H1 (cell line): ENCODE measurements around the gene DYSF. TPM values are rescaled to one million over a fixed set of nuclear protein-coding genes. Genes with fewer than 3 reads are reported as not detected.

Experiments
- CTCF ChIA-PET: fragments of 300-600 bp; sonication (Branson Sonifier 250); formaldehyde crosslinking; loops from one replicate; lab custom pipeline; 2021; ENCODE audit not compliant: partially characterized antibody; lab: Charles Lee
- POLR2A ChIA-PET: fragments of 300-600 bp; sonication (Branson Sonifier 250); formaldehyde crosslinking; loops from one replicate; lab custom pipeline; 2021; ENCODE audit warnings: inconsistent platforms; ENCODE audit not compliant: partially characterized antibody; lab: Charles Lee
- DNase-seq, 2 experiments: peaks; one replicate each; pipeline versions ENCODE4 v3.0.0 to v3.0.0-alpha.2; 2010 to 2022; ENCODE audit warnings: low spot score in 2 of 2, low read depth in 1 of 2, mixed read lengths in 1 of 2
- FAIRE-seq: peaks from 2 replicates; lab custom pipeline; 2011; peaks lifted over from hg19 to GRCh38; lab: Jason Lieb, UNC
- H2AFZ ChIP-seq: 2 replicates; pipeline ENCODE4 v1.8.1; 2012; ENCODE audit warnings: low read length, inconsistent platforms
- H2AK5ac ChIP-seq: 2 replicates; pipeline ENCODE4 v1.6.1; 2013; ENCODE audit warnings: low read depth, low read length
- H2BK120ac ChIP-seq: replicated peaks from 2 replicates; pipeline ENCODE3; 2013; ENCODE audit warnings: low read depth, low read length, inconsistent platforms
- H2BK12ac ChIP-seq: 2 replicates; pipeline ENCODE4 v1.6.1; 2013; ENCODE audit warnings: low read depth, low read length
- H2BK15ac ChIP-seq: 2 replicates; pipeline ENCODE4 v1.6.1; 2013; ENCODE audit warnings: low read length
- H2BK20ac ChIP-seq: 2 replicates; pipeline ENCODE4 v1.6.1; 2013; ENCODE audit warnings: low read length
- H2BK5ac ChIP-seq: 2 replicates; pipeline ENCODE4 v1.6.1; 2013; ENCODE audit warnings: low read depth, low read length
- H3K14ac ChIP-seq: 2 replicates; pipeline ENCODE4 v1.6.1; 2013; ENCODE audit warnings: inconsistent platforms; ENCODE audit not compliant: insufficient read length
- H3K18ac ChIP-seq: 2 replicates; pipeline ENCODE4 v1.6.1; 2013; ENCODE audit warnings: low read length; ENCODE audit errors: extremely low read depth
- H3K23ac ChIP-seq: 2 replicates; pipeline ENCODE4 v1.6.1; 2013; ENCODE audit warnings: inconsistent platforms; ENCODE audit not compliant: insufficient read length
- H3K23me2 ChIP-seq: 2 replicates; pipeline ENCODE4 v1.6.1; 2013; ENCODE audit warnings: low read depth, low read length
- H3K27ac ChIP-seq: 2 replicates; pipeline ENCODE4 v1.6.1; 2011; ENCODE audit warnings: low read depth, low read length, inconsistent platforms
- H3K27me3 ChIP-seq, 4 experiments: replicated peaks in 1 of 4; 1 replicate in 1 of 4; 2 replicates in 3 of 4; pipeline versions ENCODE4 v1.6.1 to v1.8.1; 2011 to 2013; ENCODE audit warnings: low read length in 3 of 4, mild to moderate bottlenecking in 3 of 4, inconsistent platforms in 2 of 4, mixed read lengths in 2 of 4, moderate library complexity in 1 of 4; ENCODE audit not compliant: control insufficient read depth in 3 of 4, insufficient read depth in 3 of 4; ENCODE audit errors: extremely low read depth in 1 of 4
- H3K36me3 ChIP-seq, 4 experiments: 2 replicates each; pipeline versions ENCODE4 v1.6.1 to v1.8.1; 2011 to 2013; ENCODE audit warnings: mild to moderate bottlenecking in 4 of 4, low read length in 3 of 4, moderate library complexity in 2 of 4, control low read depth in 1 of 4, inconsistent platforms in 1 of 4; ENCODE audit not compliant: insufficient read depth in 4 of 4, control insufficient read depth in 2 of 4
- H3K4ac ChIP-seq: replicated peaks from 2 replicates; pipeline ENCODE3; 2013; ENCODE audit warnings: low read length, low read depth, mixed read lengths, inconsistent platforms; ENCODE audit not compliant: insufficient read length
- H3K4me1 ChIP-seq, 4 experiments: replicated peaks in 1 of 4; 1 replicate in 1 of 4; 2 replicates in 3 of 4; pipeline versions ENCODE4 v1.6.1 to v1.8.1; 2011 to 2013; ENCODE audit warnings: low read length in 3 of 4, inconsistent platforms in 2 of 4, mixed read lengths in 1 of 4; ENCODE audit not compliant: insufficient read depth in 4 of 4, control insufficient read depth in 3 of 4
- H3K4me2 ChIP-seq, 2 experiments: 2 replicates each; pipeline versions ENCODE4 v1.6.1 to v1.8.1; 2011 to 2013; ENCODE audit warnings: low read depth in 2 of 2, low read length in 2 of 2, control low read depth in 1 of 2, inconsistent platforms in 1 of 2, mild to moderate bottlenecking in 1 of 2; ENCODE audit not compliant: insufficient read depth in 1 of 2
- H3K4me3 ChIP-seq, 4 experiments: fragments of 200-600, 300-600 bp in 1 of 4; sonication (generic), shearing (Covaris generic), sonication (Bioruptor Twin) in 1 of 4; 2 replicates each; pipeline versions ENCODE4 v1.5.1 to v1.8.1; 2011 to 2016; ENCODE audit warnings: low read length in 4 of 4, low read depth in 3 of 4, control low read depth in 2 of 4, inconsistent platforms in 2 of 4, mild to moderate bottlenecking in 2 of 4, mixed read lengths in 1 of 4, moderate library complexity in 1 of 4; ENCODE audit not compliant: insufficient read depth in 2 of 4; ENCODE audit errors: extremely low read depth in 1 of 4
- H3K56ac ChIP-seq: replicated peaks from 2 replicates; pipeline ENCODE3; 2013; ENCODE audit warnings: low read depth, mild to moderate bottlenecking, mixed read lengths, low read length, inconsistent platforms; ENCODE audit not compliant: insufficient read length
- H3K79me1 ChIP-seq: 2 replicates; pipeline ENCODE4 v1.6.1; 2013; ENCODE audit warnings: low read depth, low read length, control low read depth
- H3K79me2 ChIP-seq, 2 experiments: 2 replicates each; pipeline versions ENCODE4 v1.6.1 to v1.8.1; 2012 to 2013; ENCODE audit warnings: low read length in 2 of 2, mild to moderate bottlenecking in 2 of 2, inconsistent platforms in 1 of 2; ENCODE audit not compliant: insufficient read depth in 2 of 2, control insufficient read depth in 1 of 2
- H3K9ac ChIP-seq, 4 experiments: replicated peaks in 1 of 4; 1 replicate in 1 of 4; 2 replicates in 3 of 4; pipeline versions ENCODE4 v1.6.1 to v1.8.1; 2011 to 2013; ENCODE audit warnings: low read depth in 3 of 4, low read length in 3 of 4, control low read depth in 2 of 4, mild to moderate bottlenecking in 2 of 4, moderate library complexity in 2 of 4, inconsistent platforms in 1 of 4; ENCODE audit errors: extremely low read depth in 1 of 4
- H3K9me3 ChIP-seq, 2 experiments: 2 replicates each; pipeline versions ENCODE4 v1.6.1 to v1.8.1; 2012 to 2013; ENCODE audit warnings: mild to moderate bottlenecking in 2 of 2, moderate library complexity in 2 of 2, control low read depth in 1 of 2, inconsistent platforms in 1 of 2, low read depth in 1 of 2, low read length in 1 of 2, mixed read lengths in 1 of 2; ENCODE audit not compliant: insufficient read depth in 2 of 2
- H4K20me1 ChIP-seq, 2 experiments: replicated peaks in 1 of 2; 2 replicates each; pipeline versions ENCODE3 to v1.8.1; 2011 to 2013; ENCODE audit warnings: inconsistent platforms in 2 of 2, low read length in 2 of 2, mild to moderate bottlenecking in 1 of 2; ENCODE audit not compliant: insufficient read depth in 2 of 2, control insufficient read depth in 1 of 2
- H4K5ac ChIP-seq: 2 replicates; pipeline ENCODE4 v1.6.1; 2013; ENCODE audit warnings: low read length, low read depth, mixed read lengths, inconsistent platforms; ENCODE audit not compliant: insufficient read length
- H4K8ac ChIP-seq: 2 replicates; pipeline ENCODE4 v1.8.0; 2013; ENCODE audit warnings: mild to moderate bottlenecking, moderate library complexity, low read length, inconsistent platforms; ENCODE audit not compliant: insufficient read depth; ENCODE audit errors: extremely low read depth
- H4K91ac ChIP-seq: replicated peaks from 2 replicates; pipeline ENCODE3; 2013; ENCODE audit warnings: low read length, mixed read lengths, inconsistent platforms; ENCODE audit not compliant: insufficient read length
- CBX8 ChIP-seq: fragments of 300-800, 300-1000 bp; sonication (generic); IDR thresholded peaks from 2 replicates; pipeline ENCODE4 v1.7.1; 2016; ENCODE audit warnings: low read depth, low read length, borderline replicate concordance
- EGR1 ChIP-seq: IDR thresholded peaks from 2 replicates; pipeline ENCODE4 v1.6.1; 2011; ENCODE audit warnings: low read depth, low read length, borderline replicate concordance
- FOSL1 ChIP-seq: IDR thresholded peaks from 2 replicates; pipeline ENCODE4 v1.6.1; 2011; ENCODE audit warnings: mild to moderate bottlenecking, low read depth, low read length, moderate library complexity; ENCODE audit not compliant: insufficient read depth
- HDAC6 ChIP-seq: IDR thresholded peaks from one replicate; pipeline ENCODE4 v1.7.1; 2012; ENCODE audit warnings: low read depth, mild to moderate bottlenecking, inconsistent platforms, low read length, moderate library complexity
- RAD21 ChIP-seq, 2 experiments: IDR thresholded peaks in 1 of 2; conservative IDR thresholded peaks in 1 of 2; 2 replicates each; pipeline ENCODE4 v1.6.1; 2011; ENCODE audit warnings: low read depth in 2 of 2, low read length in 2 of 2, improper control_type of control experiment in 1 of 2, inconsistent platforms in 1 of 2, mild to moderate bottlenecking in 1 of 2, moderate library complexity in 1 of 2
- RNF2 ChIP-seq: fragments of 200-900, 300-1000 bp; sonication (generic); IDR thresholded peaks from 2 replicates; pipeline ENCODE4 v1.7.1; 2016; ENCODE audit warnings: borderline replicate concordance, low read depth, mild to moderate bottlenecking, antibody characterized with exemption, low read length; ENCODE audit not compliant: poor library complexity, severe bottlenecking; ENCODE audit errors: missing control alignments
- SIX5 ChIP-seq: IDR thresholded peaks from 2 replicates; pipeline ENCODE4 v1.6.1; 2011; ENCODE audit warnings: mild to moderate bottlenecking, low read depth, low read length
- WGBS, 2 experiments: shearing (Covaris generic) in 1 of 2; methylation state at CpG; one replicate each; pipeline versions ENCODE4 v1.1.6 to v1.1.7; 2013 to 2015; ENCODE audit warnings: low lambda C conversion rate in 2 of 2, mixed read lengths in 2 of 2, inconsistent platforms in 1 of 2, low coverage in 1 of 2, missing lambda C conversion rate in 1 of 2; ENCODE audit not compliant: insufficient replicate concordance in 2 of 2, insufficient coverage in 1 of 2, insufficient read length in 1 of 2; ENCODE audit errors: extremely low coverage in 1 of 2, missing lambda C conversion rate in 1 of 2; 5-methylcytosine and 5-hydroxymethylcytosine counted together
- polyA plus RNA-seq, 7 experiments: library from polyadenylated mRNA; depleted of rRNA in 3 of 7; stranded (reverse) in 5 of 7; unstranded in 2 of 7; fragments of >200 nt in 5 of 7; fragments of 200-250 nt in 2 of 7; gene quantifications; 1 replicate in 5 of 7; 2 replicates in 1 of 7; 4 replicates in 1 of 7; pipeline versions ENCODE4 v1.2.1 to v1.2.3, GENCODE V29; 2011 to 2013; ENCODE audit warnings: missing spikeins in 2 of 7, mixed read lengths in 2 of 7
- total RNA-seq: library from RNA; stranded (reverse); fragmentation: NEBNext Ultra II Directional; extraction: Animal tissue kit (Norgen Biotek cat#: 25700); gene quantifications from 2 replicates; pipeline ENCODE4 v1.2.1, GENCODE V29; 2021
- TF ChIP-seq, protein P1 (sequence below), 3 experiments: IDR thresholded peaks; 1 replicate in 2 of 3; 2 replicates in 1 of 3; pipeline versions ENCODE4 v1.5.1 to v1.6.1; 2011; ENCODE audit warnings: low read length in 3 of 3, mild to moderate bottlenecking in 3 of 3, inconsistent platforms in 2 of 3, low read depth in 1 of 3, moderate library complexity in 1 of 3; ENCODE audit not compliant: insufficient read depth in 1 of 3; ENCODE audit errors: control extremely low read depth in 1 of 3
- TF ChIP-seq, protein P2 (sequence below): IDR thresholded peaks from 2 replicates; pipeline ENCODE4 v1.6.1; 2012; ENCODE audit warnings: inconsistent platforms

Gene DYSF
- total and polyA plus RNA-seq, 2 of the 8 experiments (the other 6 are each of a cell fraction or from before 2014, with no cell fraction given), result 5.8 to 7.1 TPM

DNA sequence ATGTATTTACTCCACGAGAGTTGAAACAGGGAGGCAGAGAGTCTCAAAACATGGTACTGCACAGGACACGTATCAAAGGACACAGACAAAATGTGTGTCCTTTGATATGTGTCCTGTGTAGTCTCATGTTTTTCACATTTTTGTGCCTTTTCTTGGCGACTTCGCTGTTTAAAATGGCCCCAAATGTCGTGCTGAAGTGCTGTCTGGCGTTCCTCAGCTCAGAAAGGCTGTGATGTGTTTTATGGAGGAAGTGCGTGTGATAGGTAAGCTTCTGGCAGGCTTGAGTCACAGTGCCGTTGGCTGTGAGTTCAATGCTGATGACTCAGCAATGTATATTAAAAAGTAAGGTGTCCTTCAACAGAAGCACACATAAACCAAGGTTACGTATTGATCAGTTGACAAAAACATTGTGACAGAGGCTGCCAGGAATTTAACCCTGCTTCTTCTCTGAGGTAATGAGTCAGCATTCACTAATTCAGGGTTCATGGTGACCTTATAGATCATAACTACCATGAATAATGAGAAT lies 78.2 kb downstream of the DYSF start:
- no peak for DNase-seq
- Histone ChIP-seq H4K8ac (no peak overlapping the region), H2BK15ac (no peak overlapping the region), H2BK120ac (no peak overlapping the region), H3K79me2 (no peaks in the 10 kb centered on the region), H2BK20ac (no peak overlapping the region; the same call in 1 of the 2 replicates), H3K36me3 (no peaks in the 10 kb centered on the region), H3K4ac (no peak overlapping the region), H3K4me2 (no peak overlapping the region), H3K79me1 (no peaks in the 10 kb centered on the region), H2AFZ (no peak overlapping the region), H3K18ac (no peak overlapping the region), H4K20me1 (peaks cover 0 to 2% of the 10 kb centered on the region in 2 experiments), H3K14ac (no peak overlapping the region), H3K4me1 (peaks cover 0 to 11% (median 4%) of the 10 kb centered on the region in 4 experiments; a peak in 6 of 7 replicates), H2AK5ac (no peak overlapping the region), H2BK12ac (no peak overlapping the region; the same call in 1 of the 2 replicates), H3K9me3 (no peaks in the 10 kb centered on the region), H2BK5ac (no peak overlapping the region), H4K5ac (no peak overlapping the region), H3K27me3 (no peaks in the 10 kb centered on the region), H3K4me3 (no peak overlapping the region), H3K23ac (no peak overlapping the region), H4K91ac (no peak overlapping the region), H3K27ac (no peak overlapping the region), H3K9ac (no peak overlapping the region), H3K56ac (no peak overlapping the region), H3K23me2 (no peaks in the 10 kb centered on the region)
- FAIRE-seq, result no peak
- ChIA-PET POLR2A (no interaction called here), CTCF (interaction anchor here (0.6 to 7.4 kb wide), 3 partner anchors 9 to 22 kb away, joined by 3 to 76 read pairs (median 10); no protein-coding TSS in a partner anchor)
- 86% methylated on average over 9 of the region's 9 CpGs; no CpG with 5 or more reads in 1 of the 2 experiments for WGBS, 2 experiments
- no peak for TF ChIP-seq CBX8
- TF ChIP-seq FOSL1, result no peak
- no peak for TF ChIP-seq RNF2
- TF ChIP-seq, protein P1, sequence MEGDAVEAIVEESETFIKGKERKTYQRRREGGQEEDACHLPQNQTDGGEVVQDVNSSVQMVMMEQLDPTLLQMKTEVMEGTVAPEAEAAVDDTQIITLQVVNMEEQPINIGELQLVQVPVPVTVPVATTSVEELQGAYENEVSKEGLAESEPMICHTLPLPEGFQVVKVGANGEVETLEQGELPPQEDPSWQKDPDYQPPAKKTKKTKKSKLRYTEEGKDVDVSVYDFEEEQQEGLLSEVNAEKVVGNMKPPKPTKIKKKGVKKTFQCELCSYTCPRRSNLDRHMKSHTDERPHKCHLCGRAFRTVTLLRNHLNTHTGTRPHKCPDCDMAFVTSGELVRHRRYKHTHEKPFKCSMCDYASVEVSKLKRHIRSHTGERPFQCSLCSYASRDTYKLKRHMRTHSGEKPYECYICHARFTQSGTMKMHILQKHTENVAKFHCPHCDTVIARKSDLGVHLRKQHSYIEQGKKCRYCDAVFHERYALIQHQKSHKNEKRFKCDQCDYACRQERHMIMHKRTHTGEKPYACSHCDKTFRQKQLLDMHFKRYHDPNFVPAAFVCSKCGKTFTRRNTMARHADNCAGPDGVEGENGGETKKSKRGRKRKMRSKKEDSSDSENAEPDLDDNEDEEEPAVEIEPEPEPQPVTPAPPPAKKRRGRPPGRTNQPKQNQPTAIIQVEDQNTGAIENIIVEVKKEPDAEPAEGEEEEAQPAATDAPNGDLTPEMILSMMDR (IDR thresholded peaks at IDR 0.05; ENCODE audit: control extremely low read depth in 1 of 3, insufficient read depth in 1 of 3, low read depth in 1 of 3, low read length in 3 of 3), result no peak
- no peak for TF ChIP-seq RAD21 (IDR thresholded peaks at IDR 0.05 in 1 of 2, conservative IDR thresholded peaks at IDR 0.05 in 1 of 2; ENCODE audit: low read depth in 2 of 2, low read length in 2 of 2)
- TF ChIP-seq, protein P2, sequence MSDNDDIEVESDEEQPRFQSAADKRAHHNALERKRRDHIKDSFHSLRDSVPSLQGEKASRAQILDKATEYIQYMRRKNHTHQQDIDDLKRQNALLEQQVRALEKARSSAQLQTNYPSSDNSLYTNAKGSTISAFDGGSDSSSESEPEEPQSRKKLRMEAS, result no peak
- TF ChIP-seq EGR1, result no peak
- no peak for TF ChIP-seq HDAC6
- no peak for TF ChIP-seq SIX5
